ENCODE results near the gene MCM7. TPM values are rescaled to one million over a fixed set of nuclear protein-coding genes. Genes with fewer than 3 reads are reported as not detected.

The MCM7 gene
- total RNA-seq: 121 and 175 TPM in 2 replicates

DNA sequence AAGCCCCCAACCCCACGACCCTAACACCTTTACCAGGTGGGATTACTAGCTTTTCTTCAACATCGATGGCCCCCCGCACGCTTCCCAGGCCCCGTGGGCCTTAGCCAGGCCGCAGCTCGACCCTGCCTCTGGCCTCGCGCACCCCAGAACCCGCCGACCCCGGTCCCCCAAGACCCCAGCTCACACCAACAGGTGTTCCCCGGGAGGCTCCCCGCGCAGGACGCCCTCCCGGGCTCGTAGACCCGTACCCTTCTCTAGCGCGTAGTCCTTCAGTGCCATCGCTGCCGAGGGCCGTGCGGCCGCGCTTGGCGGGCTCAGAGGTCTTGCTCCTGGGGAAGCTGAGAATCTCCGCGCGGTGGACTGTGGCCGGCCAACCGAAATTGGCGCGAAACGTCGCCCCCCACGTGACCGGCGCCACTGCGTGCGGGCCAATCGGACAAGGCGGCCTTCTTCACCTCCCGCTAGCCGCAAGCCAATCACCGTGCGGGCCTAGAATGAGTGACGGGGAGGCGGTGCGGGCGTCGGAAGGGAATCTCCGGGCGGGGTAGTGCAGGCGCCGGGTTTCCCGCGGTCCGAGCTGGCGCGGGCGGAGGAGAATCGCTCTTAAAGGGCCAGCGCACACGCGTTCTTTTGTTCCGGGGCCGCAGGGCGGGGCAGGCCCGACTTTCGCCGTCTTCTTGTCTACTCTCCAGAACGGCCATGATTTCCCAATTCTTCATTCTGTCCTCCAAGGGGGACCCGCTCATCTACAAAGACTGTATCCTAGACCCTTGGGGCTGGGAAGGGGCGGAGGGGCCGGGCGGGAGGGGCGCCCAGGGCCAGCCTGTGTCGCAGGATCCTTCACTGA lies at the start of gene MCM7, which contains the start of gene AP4M1:
Gene MCM7, minus strand, starts transcription at position 382 of the 847 bp plus-strand sequence. Its CDS starts 103 bp downstream, at position 279.
Gene AP4M1, plus strand, starts transcription at position 628 of the 847 bp plus-strand sequence. Its CDS starts 72 bp downstream, at position 700.

DNA sequence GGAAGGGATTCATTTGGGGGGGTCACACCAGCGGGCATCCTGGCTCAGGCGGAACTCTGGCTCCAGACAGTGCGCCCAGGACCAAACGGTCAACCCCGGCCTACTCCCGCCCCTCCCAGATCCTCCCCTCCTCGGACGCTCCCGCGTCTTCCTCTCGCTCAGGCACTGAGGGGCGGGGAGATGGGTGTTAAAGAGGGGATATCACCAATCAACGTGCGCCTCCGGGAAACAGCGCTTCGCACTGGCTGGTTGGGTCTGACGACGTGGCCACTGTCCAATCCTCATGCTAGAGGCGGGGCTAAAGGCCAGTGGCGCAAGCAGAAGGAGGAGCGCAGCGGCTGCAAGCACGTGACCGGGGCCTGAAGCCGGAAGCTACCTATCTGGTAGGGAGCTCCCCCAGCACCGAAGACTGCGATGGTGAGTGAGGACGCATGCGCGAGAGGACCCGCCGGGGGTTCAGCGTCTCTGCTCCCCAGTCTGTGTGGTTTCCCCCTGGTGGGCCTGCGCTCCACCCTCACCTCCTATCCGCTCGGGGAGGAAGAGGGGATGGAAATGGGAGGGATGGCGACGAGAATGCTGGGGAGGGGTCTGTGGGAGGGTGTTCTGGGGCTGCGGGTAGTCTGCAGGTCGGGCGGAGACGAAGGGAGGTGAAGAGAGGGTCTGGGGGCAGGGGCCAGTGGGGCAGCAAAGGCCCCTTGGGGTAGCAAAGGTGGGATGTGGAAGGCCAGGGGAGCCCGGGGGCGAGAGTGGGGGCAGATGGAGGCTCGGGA lies 47.5 kb upstream of the MCM7 start, which contains the start of gene LAMTOR4:
Gene LAMTOR4, plus strand, starts transcription at position 360 of the 770 bp plus-strand sequence. Its CDS starts 55 bp downstream, at position 415.

DNA sequence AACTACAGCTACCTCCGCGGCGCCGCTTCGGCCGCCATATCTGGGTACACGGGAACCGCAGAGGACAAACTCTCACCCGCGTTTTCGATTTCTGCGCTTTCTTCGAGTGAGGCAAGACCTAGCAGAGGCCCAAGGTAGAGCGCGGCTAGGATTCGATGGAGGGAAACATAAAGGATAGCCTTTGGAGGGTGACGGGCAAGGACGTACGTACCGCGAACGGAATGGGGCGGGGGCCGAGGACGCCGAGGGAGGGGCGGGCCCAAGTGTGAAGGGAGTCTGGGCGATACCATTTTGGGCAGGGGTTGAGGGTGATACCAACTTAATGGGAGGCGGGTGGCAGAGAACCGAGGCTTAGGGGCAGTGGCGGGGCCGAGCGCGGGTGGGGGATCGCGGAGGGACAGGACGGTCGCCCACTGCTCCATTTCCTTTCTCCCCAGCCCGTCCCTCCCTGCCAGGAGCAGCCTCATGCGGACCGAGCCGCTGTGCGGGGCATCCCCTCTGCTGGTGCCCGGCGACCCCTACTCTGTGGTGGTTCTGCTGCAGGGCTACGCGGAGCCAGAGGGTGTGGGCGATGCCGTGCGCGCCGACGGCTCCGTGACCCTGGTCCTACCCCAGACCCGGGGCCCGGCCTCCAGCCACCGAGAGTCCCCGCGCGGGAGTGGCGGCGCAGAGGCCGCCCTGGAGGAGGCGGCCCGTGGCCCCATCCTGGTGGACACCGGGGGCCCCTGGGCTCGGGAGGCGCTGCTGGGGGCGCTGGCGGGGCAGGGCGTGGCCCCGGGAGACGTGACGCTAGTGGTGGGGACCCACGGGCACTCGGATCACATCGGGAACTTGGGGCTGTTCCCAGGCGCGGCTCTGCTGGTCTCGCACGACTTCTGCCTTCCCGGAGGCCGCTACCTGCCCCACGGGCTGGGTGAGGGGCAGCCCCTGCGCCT lies 26.0 kb upstream of the MCM7 start, which contains the start of gene MBLAC1:
Gene MBLAC1, plus strand, starts transcription at position 37 of the 935 bp plus-strand sequence. Its CDS starts 429 bp downstream, at position 466.

DNA sequence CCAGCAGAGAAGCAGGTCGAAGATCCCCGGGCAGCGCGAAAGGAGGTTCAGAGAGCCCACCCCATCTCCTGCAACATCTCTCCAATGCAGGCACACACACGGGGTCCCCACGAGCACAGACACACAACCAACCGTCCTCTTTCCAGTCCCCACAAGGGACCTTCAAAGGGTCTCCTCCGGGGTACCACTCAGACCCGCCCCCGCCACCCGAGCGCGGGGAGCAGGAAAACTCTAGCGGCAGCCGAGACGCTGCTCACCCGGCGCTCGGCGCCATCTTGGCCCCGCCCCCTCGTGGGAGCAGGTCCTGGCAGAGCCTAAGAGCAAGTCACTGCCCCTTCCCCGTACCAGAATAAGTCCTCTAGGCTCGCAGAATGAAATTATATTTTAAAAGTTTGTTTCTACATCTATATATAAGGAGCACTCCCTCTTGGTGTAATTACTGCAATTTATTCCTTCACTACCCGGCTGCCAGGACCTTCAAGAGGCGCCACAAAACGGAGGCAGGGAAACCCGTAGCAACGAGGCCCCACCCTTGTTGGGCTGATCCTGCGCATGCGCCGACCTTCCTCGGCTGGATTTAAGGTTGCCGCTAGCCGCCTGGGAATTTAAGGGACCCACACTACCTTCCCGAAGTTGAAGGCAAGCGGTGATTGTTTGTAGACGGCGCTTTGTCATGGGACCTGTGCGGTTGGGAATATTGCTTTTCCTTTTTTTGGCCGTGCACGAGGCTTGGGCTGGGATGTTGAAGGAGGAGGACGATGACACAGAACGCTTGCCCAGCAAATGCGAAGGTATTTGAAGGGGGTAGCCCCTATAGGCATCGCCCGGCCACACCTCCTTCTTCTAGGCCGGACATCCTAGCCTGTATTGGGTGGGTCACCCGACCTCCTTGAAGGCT lies 18.1 kb upstream of the MCM7 start, which contains the start of the genes CNPY4 and TAF6:
Gene CNPY4, plus strand, starts transcription at position 563 of the 898 bp plus-strand sequence. Its CDS starts 111 bp downstream, at position 674.
Gene TAF6, minus strand, starts transcription at position 287 of the 898 bp plus-strand sequence. CDS start 5,149 bp downstream, outside the sequence.

DNA sequence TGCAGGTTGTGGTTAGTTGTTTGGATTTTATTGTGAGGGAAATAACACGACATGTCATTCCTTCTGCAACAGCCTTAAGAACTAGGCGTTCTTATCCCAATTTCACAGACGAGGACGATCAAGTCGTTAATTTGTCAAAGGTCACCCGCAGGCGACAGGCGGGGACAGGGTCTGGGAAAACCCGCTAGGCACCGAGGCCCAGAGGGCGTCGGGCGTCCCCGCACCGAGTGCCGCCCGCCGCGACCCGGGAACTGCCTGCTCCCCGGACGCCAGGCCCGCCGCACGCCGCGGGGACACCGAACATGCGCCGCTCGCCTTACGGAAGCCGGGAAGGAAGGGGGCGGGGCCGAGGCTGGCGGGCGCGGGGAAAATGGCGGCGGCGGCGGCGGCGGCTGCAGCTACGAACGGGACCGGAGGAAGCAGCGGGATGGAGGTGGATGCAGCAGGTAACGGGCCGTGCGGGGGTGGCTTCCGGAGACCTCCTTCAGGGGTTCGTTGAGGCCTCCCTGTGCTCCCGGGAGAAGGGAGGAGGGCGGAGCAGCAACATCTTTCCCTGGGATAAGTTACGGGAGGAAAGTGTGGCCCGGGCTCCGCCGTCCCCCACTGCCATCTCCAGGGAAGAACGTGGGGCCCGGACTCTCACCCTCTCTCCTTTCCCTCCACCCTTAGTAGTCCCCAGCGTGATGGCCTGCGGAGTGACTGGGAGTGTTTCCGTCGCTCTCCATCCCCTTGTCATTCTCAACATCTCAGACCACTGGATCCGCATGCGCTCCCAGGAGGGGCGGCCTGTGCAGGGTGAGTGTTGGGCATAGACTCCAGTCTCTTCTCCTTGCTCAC lies 12.4 kb downstream of the MCM7 start, which contains the start of gene COPS6:
Gene COPS6, plus strand, starts transcription at position 349 of the 837 bp plus-strand sequence. Its CDS starts 22 bp downstream, at position 371.

DNA sequence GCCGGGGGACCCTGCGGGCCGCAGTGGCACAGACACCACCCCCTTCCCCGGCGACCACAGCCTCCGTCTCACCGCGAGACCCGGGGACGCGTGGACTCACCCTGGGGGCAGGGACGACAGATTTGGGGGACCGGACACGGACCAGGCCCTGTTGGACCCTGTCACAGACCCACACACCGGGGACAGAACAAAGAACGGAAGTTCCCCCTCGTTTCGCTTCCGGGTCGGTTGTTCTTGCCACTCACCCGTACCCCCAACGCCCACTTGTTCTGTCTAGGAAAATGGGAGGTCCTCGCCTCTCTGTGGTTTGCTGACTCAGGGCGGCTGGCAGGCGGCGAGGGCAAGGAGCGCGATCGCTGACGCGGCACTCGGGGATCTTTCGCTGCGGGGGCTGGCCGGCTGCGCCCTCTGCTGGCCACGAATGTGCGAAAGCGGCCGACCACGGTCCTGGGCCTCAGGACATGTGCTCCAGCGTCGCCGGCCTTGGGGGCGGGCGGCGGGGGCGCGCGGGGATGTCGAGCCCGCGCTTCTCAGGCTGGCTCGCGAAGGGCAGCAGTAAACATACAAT lies 19.6 kb downstream of the MCM7 start, which contains the start of gene ZNF3:
Gene ZNF3, minus strand, starts transcription at position 189 of the 568 bp plus-strand sequence. CDS start 4,366 bp downstream, outside the sequence.

DNA sequence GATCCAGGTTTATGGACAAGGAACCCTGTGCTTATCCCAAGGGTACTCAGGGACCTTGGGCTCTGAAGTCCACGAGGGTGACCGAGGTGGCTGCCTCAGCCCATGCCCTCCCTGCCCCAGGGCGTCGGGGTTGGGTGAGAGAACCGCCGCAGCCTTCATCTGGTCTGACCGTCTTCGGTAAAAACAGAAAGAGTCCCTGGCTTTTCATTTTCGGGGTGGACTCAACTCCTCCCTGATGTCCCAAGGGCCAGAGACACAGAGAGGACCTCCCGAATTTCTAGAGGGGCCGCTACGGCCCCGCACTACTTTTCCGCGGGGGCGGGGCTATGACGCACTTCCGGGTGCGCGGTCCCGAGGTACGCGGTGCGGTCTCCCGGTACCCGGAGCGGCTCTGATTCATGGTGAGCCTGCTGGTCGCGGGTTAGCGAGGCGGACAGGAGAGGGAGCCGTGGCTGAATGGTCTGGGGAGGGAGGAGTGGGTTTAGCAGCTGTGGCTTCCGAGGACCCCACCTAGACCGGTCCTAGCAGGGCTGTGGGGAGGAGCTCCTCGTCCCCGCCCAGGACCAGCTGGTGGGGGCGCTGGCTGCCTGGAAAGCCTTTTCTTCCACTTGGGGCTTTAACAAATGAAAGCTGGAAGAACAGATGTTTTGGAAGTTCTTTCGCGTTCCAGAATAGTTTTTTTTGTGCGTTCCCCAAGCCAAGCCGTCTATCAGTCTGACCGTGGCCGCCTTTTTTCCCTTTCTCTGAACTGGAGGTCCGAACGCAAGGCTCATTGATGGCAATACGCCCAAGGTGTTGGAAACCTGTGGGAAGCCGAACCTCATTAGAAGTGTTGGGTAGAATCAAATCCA lies 51.5 kb downstream of the MCM7 start, which contains the start of gene ZSCAN21:
Gene ZSCAN21, plus strand, starts transcription at position 334 of the 851 bp plus-strand sequence. CDS start 7,233 bp downstream, outside the sequence.

Small RNAs within 50 kb of the gene (small RNA-seq; reads per million reads assigned to genes)
- gene MIR106B (5,521 reads per million, percentile 100 among the genes with 10 or more reads in this experiment), gene MIR25 (2,768 reads per million, percentile 100 among the genes with 10 or more reads in this experiment), gene MIR93 (6,845 reads per million, percentile 100 among the genes with 10 or more reads in this experiment)

Other genes with a start within 250 kb of the MCM7 start
- 0.22 and 0.53 TPM in 2 replicates for gene OR2AE1, start 224.4 kb downstream of the MCM7 start, total RNA-seq
- 22.5 and 28.4 TPM in 2 replicates for gene TRIM4, start 181.9 kb downstream of the MCM7 start, total RNA-seq
- 0.13 TPM in 1 of 2 replicates, not detected in the other for gene GJC3, start 171.8 kb downstream of the MCM7 start, total RNA-seq
- gene AZGP1, start 125.4 kb downstream of the MCM7 start, total RNA-seq: not detected in 2 replicates
- gene ZKSCAN1, start 85.8 kb downstream of the MCM7 start, total RNA-seq: 40.4 and 41.8 TPM in 2 replicates
- gene ZSCAN21, start 51.6 kb downstream of the MCM7 start, total RNA-seq: 6.6 and 6.8 TPM in 2 replicates
- 32.5 and 35.1 TPM in 2 replicates for gene ZNF3, start 19.7 kb downstream of the MCM7 start, total RNA-seq
- gene COPS6, start 12.4 kb downstream of the MCM7 start, total RNA-seq: 103 and 116 TPM in 2 replicates
- 14.5 and 18.9 TPM in 2 replicates for gene AP4M1, start 246 bp upstream of the MCM7 start, total RNA-seq
- 38.8 and 58.2 TPM in 2 replicates for gene TAF6, start 18.0 kb upstream of the MCM7 start, total RNA-seq
- 18.9 and 21.9 TPM in 2 replicates for gene CNPY4, start 18.2 kb upstream of the MCM7 start, total RNA-seq
- 1.3 and 1.9 TPM in 2 replicates for gene MBLAC1, start 25.6 kb upstream of the MCM7 start, total RNA-seq
- gene LAMTOR4, start 47.5 kb upstream of the MCM7 start, total RNA-seq: 72.7 and 77.8 TPM in 2 replicates
- 9.9 and 11.7 TPM in 2 replicates for gene TRAPPC14, start 57.3 kb upstream of the MCM7 start, total RNA-seq
- gene GAL3ST4, start 67.2 kb upstream of the MCM7 start, total RNA-seq: 1.5 and 1.9 TPM in 2 replicates
- gene GPC2, start 76.0 kb upstream of the MCM7 start, total RNA-seq: 3.9 and 4.1 TPM in 2 replicates
- 0.79 and 3.3 TPM in 2 replicates for gene STAG3, start 76.5 kb upstream of the MCM7 start, total RNA-seq
- gene PVRIG, start 118.6 kb upstream of the MCM7 start, total RNA-seq: not detected in 2 replicates
- gene SPDYE3, start 206.3 kb upstream of the MCM7 start, total RNA-seq: not detected in 2 replicates

All from thoracic aorta endothelial cell (primary cell).